Loucy (cell line): ENCODE measurements around the gene ZSCAN5A.
"Not testable (repeated sequence)": the region's sequence is repeated elsewhere in the genome, so short reads cannot be mapped to it uniquely, and the experiment has no call there.

ENCODE experiments used
- H2AFZ ChIP-seq: fragments of 200-600 bp; sonication (generic); 2 replicates; pipeline ENCODE4 v1.6.0; 2016; ENCODE audit warnings: antibody characterized with exemption, mild to moderate bottlenecking, low read length, moderate library complexity
- H3F3A ChIP-seq: fragments of 200-600 bp; 2 replicates; pipeline ENCODE4 v1.6.0; 2016; ENCODE audit warnings: antibody characterized with exemption, low read depth, mild to moderate bottlenecking
- H3K27me3 ChIP-seq: fragments of 200-600 bp; sonication (generic); 2 replicates; pipeline ENCODE4 v1.6.1; 2014; ENCODE audit warnings: low read length, mild to moderate bottlenecking; ENCODE audit not compliant: insufficient read depth, poor library complexity, severe bottlenecking
- H3K36me3 ChIP-seq: fragments of 200-600 bp; sonication (generic); 2 replicates; pipeline ENCODE4 v1.6.1; 2016; ENCODE audit warnings: low read length; ENCODE audit not compliant: insufficient read depth
- H3K4me1 ChIP-seq: fragments of 200-600 bp; sonication (generic); 2 replicates; pipeline ENCODE4 v1.5.1; 2014; ENCODE audit warnings: low read length, mild to moderate bottlenecking; ENCODE audit not compliant: insufficient read depth, poor library complexity, severe bottlenecking
- H3K4me2 ChIP-seq: fragments of 200-600 bp; sonication (generic); 2 replicates; pipeline ENCODE4 v1.6.0; 2014; ENCODE audit warnings: antibody characterized with exemption, low read length, low read depth, mild to moderate bottlenecking; ENCODE audit not compliant: poor library complexity, severe bottlenecking
- H3K4me3 ChIP-seq: fragments of 200-600 bp; sonication (generic); 2 replicates; pipeline ENCODE4 v1.5.1; 2014; ENCODE audit warnings: low read length, mild to moderate bottlenecking, mixed read lengths; ENCODE audit not compliant: poor library complexity, severe bottlenecking
- H3K79me2 ChIP-seq: fragments of 200-600 bp; sonication (generic); 2 replicates; pipeline ENCODE4 v1.6.1; 2014; ENCODE audit warnings: low read length; ENCODE audit not compliant: insufficient read depth
- H3K9ac ChIP-seq: fragments of 200-600 bp; sonication (generic); 2 replicates; pipeline ENCODE4 v1.6.0; 2014; ENCODE audit warnings: mild to moderate bottlenecking, low read depth, low read length, moderate library complexity; ENCODE audit not compliant: poor library complexity, severe bottlenecking
- H3K9me2 ChIP-seq: fragments of 200-600 bp; sonication (generic); replicated peaks from 2 replicates; pipeline ENCODE4 v1.6.1; 2016; ENCODE audit warnings: low read depth, low read length, mixed read lengths
- H3K9me3 ChIP-seq: fragments of 200-600 bp; sonication (generic); 2 replicates; pipeline ENCODE4 v1.6.1; 2014; ENCODE audit warnings: mild to moderate bottlenecking, antibody characterized with exemption, low read length, low read depth; ENCODE audit not compliant: insufficient read depth
- H4K20me1 ChIP-seq: fragments of 200-600 bp; sonication (generic); 2 replicates; pipeline ENCODE4 v1.6.0; 2014; ENCODE audit warnings: antibody characterized with exemption, low read length, mild to moderate bottlenecking; ENCODE audit not compliant: insufficient read depth, poor library complexity, severe bottlenecking
- CTCF ChIP-seq: fragments of 200-600 bp; sonication (generic); conservative IDR thresholded peaks from 2 replicates; pipeline ENCODE4 v1.5.1; 2014; ENCODE audit warnings: mild to moderate bottlenecking, antibody characterized with exemption, low read length
- EZH2phosphoT487 ChIP-seq: fragments of 200-600 bp; IDR thresholded peaks from 2 replicates; pipeline ENCODE4 v1.6.1; 2018; ENCODE audit warnings: antibody characterized with exemption, mild to moderate bottlenecking, moderate library complexity, borderline replicate concordance

ZSCAN5A gene

GRCh38 chr19:56221851-56222250, 92.8 kb downstream of the ZSCAN5A start:
- Histone ChIP-seq H3K9ac (no peak overlapping the region), H3K4me3 (no peak overlapping the region), H3K27me3 (no peaks in the 10 kb centered on the region), H3K4me2 (no peak overlapping the region), H3K36me3 (peaks cover 10% of the 10 kb centered on the region; the same call in 1 of the 2 replicates), H2AFZ (no peak overlapping the region), H3K9me2 (no peaks in the 10 kb centered on the region), H3F3A (no peaks in the 10 kb centered on the region), H3K79me2 (no peaks in the 10 kb centered on the region), H4K20me1 (no peaks in the 10 kb centered on the region), H3K9me3 (no peaks in the 10 kb centered on the region), H3K4me1 (no peaks in the 10 kb centered on the region)
- TF ChIP-seq EZH2phosphoT487 (no peak), CTCF (peak; percentile 16; the same call in 1 of the 2 replicates)

- not testable (repeated sequence) for H4K20me1 ChIP-seq, H3K9ac ChIP-seq, H3K4me3 ChIP-seq, H3K79me2 ChIP-seq, H3K36me3 ChIP-seq, H3K9me3 ChIP-seq, H2AFZ ChIP-seq, H3K4me2 ChIP-seq, H3K9me2 ChIP-seq, H3K4me1 ChIP-seq, H3K27me3 ChIP-seq, H3F3A ChIP-seq
- TF ChIP-seq CTCF: peak; percentile 43
Measured at GRCh38 chr19:56221442-56221841, 93.2 kb downstream of the ZSCAN5A start.

GRCh38 chr19:56218961-56219360, 95.7 kb downstream of the ZSCAN5A start:
- H3K4me1 ChIP-seq: no peaks in the 10 kb centered on the region
- no peak overlapping the region for H3K4me3 ChIP-seq
- H3K36me3 ChIP-seq: peaks cover 10% of the 10 kb centered on the region; the same call in 1 of the 2 replicates
- H3K4me2 ChIP-seq: no peak overlapping the region
- H4K20me1 ChIP-seq: no peaks in the 10 kb centered on the region
- no peaks in the 10 kb centered on the region for H3F3A ChIP-seq
- H3K9ac ChIP-seq: no peak overlapping the region
- no peaks in the 10 kb centered on the region for H3K9me2 ChIP-seq
- H3K27me3 ChIP-seq: no peaks in the 10 kb centered on the region
- no peak for TF ChIP-seq CTCF
- TF ChIP-seq EZH2phosphoT487: no peak
- H2AFZ ChIP-seq: no peak overlapping the region
- no peaks in the 10 kb centered on the region for H3K79me2 ChIP-seq
- H3K9me3 ChIP-seq: no peaks in the 10 kb centered on the region
